GM12891 (cell line): ENCODE data around the gene HOMER3.
"Not testable (repeated sequence)": the region's sequence is repeated elsewhere in the genome, so short reads cannot be mapped to it uniquely, and the experiment has no call there.

Experiments used
- DNase-seq: peaks from one replicate; pipeline ENCODE4 v3.0.0; 2011; ENCODE audit warnings: low spot score; ENCODE audit not compliant: insufficient read length
- FAIRE-seq: peaks from 2 replicates; lab custom pipeline; 2011; peaks lifted over from hg19 to GRCh38; lab: Jason Lieb, UNC
- PAX5 ChIP-seq: IDR thresholded peaks from 2 replicates; pipeline ENCODE4 v1.6.1; 2011; ENCODE audit warnings: low read length, moderate library complexity, mild to moderate bottlenecking; ENCODE audit not compliant: insufficient read depth, severe bottlenecking
- POLR2A ChIP-seq: IDR thresholded peaks from 2 replicates; pipeline ENCODE4 v1.6.1; 2011; ENCODE audit warnings: low read depth, low read length, control low read depth
- POLR2AphosphoS5 ChIP-seq: IDR thresholded peaks from 2 replicates; pipeline ENCODE4 v1.6.1; 2011; ENCODE audit warnings: low read depth, low read length, control low read depth
- POU2F2 ChIP-seq: IDR thresholded peaks from 2 replicates; pipeline ENCODE4 v1.6.1; 2011; ENCODE audit warnings: low read depth, mild to moderate bottlenecking, control low read depth, low read length, moderate library complexity
- SPI1 ChIP-seq: IDR thresholded peaks from 2 replicates; pipeline ENCODE4 v1.6.1; 2011; ENCODE audit warnings: low read depth, low read length, control low read depth
- TAF1 ChIP-seq: IDR thresholded peaks from 2 replicates; pipeline ENCODE4 v1.6.1; 2011; ENCODE audit warnings: low read depth, low read length, control low read depth

The HOMER3 gene

DNA sequence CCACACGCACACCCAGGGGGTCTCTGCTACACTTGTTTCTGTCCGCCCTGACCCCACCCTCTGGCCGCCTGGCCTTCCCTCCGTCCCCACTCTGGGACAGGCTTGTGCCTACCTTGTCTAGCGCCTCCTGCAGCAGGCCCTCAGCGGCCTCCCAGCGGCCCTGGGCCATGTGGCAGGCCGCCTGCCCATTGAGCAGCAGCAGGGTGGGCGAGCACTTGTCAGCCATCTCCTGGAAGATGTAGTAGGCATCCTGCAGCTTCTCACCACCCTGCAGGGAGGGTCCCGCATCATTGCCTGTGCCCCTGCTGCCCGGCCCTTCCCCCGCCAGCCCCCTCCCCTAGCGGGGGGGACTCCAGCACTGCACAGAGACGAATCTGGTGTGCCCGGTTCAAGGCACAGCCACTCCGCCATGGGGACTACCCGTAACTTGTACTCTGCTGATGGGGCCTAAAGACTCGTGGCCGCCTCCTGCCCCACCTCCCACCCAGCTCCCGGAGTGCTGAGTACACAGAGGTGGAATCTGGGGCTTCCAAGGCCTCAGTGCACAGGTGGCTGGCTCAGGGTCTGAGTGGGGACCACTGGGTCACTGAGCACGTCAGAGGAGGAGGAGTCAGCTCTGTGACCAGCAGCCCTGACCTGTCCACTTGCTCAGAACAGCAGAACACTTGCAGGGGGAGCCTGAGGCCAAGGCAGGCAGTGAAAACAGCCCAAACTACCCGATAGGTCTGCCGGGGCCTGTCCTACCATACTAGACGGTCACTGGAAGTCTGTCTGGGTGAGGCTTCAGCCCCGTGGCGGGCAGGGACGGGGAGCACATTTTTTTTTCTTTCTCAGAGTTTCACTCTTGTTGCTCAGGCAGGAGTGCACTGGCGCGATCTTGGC is 37.6 kb downstream of the HOMER3 start:
- no peak for DNase-seq
- FAIRE-seq: no peak
- TF ChIP-seq POLR2AphosphoS5 (0 out of 2 replicates have a peak, but pooled peaks have one; percentile 28), SPI1 (no peak)

DNA sequence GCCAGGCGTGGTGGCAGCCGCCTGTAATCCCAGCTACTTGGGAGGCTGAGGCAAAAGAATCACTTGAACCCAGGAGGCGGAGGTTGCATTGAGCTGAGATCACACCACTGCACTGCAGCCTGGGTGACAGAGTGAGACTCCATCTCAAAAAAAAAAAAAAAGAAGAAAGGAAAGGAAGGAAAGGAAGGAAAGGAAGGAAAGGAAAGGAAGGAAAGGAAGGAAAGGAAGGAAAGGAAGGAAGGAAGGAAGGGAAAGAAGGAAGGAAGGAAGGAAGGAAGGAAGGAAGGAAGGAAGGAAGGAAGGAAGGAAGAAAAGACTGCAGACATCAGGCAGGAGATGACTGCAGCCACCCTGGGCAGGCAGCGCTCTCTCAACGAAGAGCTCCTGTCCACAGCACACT is 38.5 kb downstream of the HOMER3 start:
- FAIRE-seq: not testable (repeated sequence)

DNA sequence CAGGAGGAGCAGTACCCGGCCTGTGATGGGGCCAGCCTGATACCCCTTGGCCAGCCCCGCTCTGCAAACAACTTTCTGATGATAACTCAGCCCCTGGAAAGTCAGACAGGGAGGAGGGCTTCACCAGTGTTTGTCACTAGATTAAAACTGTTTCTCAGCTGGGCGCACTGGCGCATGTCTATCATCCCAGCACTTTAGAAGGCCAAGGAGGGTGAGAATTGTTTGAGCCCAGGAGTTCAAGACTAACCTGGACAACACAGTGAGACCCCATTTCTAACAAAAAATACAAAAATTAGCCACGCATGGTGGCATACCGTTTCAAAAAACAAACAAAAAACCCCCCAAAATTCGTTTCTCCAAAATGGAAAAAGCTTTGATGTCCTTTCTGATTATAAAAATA is 39.5 kb downstream of the HOMER3 start:
- TF ChIP-seq TAF1: no peak
- TF ChIP-seq POLR2AphosphoS5: no peak
- TF ChIP-seq PAX5: no peak
- TF ChIP-seq SPI1: no peak
- FAIRE-seq (no peak), DNase-seq (no peak)

More for the DNA sequence above, 38.5 kb downstream of the HOMER3 start:
- not testable (repeated sequence) for DNase-seq

DNA sequence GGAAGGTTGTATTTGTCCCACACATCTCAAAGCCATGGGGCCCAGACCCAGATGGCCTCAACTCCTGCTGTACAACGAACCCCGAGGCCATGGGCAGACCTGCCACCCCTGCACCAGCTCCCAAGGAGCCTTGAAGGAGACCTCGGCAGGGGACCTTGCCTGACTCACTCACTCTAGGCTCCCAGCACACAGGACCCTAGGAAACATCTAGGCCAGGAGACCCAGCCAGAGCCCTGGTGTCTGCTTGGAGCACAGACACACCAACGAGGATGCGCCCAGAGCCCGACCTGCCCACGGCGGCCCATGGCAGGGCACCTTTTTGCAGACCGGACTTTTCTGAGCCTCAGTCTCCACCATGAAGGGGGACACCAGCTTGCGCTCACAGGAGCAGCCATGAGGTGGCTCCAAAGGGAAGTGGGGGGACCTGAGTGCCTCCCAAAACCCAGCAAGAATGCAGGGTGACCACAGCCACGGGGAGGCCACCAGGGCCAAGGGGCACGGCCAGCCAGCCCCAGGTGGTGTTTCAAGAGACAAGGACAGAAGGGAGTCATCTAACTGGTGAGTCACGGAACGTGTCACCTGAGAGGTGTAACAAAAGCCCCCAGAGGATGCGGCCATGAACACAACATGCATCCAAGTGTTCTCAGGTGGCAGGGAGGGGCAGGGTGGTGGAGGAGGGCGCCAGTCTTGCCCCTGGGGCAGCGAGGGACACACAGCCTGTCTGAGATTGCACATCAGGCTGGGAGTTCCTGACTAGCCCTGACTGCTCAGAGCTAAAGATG is 40.1 kb downstream of the HOMER3 start:
- DNase-seq (no peak), FAIRE-seq (no peak)
- TF ChIP-seq SPI1: no peak

DNA sequence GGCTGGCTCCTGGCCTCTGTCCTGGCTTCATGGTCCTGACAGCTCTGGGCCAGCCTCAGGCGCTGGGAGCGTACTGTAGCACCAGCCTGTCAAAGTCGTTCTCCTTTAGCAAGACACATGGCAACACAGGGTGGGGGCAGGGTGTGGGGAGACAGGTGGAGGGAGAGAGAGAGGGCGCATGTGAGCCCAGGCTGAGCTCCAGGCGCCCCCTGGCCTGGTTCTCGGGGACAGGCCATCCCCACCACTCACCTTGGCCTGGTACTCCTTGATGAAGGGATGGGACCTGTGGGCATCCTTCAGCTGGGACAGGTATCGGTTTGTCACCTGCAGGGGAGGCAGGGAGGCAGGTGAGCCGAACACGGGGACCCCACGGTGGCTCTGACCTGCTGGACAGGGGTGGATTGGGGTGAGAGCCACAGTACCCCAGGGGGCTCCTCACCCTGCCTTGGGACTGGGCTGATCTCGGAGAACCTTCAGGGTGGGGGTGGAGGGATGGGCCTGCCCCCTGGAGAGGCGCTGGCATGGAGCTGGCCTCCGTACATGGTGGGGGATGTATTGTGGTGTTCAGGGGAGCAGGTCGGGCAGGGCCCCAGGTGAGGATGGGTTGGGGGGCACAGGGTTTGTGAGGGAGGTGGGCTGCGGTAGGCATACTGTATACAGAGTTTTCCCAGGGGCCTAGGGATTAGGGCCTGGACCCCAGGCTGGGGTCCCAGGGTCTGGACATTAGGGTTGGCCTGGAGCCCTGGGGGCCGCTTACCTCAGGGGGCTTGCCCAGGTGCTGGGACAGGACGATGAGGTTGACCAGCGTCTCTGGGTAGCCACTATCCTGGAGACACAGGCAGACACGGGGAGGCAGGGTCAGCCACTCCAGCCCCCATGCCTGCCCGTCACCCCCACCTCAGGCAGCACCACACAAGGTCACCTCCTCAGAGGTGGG is 41.1 kb downstream of the HOMER3 start:
- FAIRE-seq (no peak), DNase-seq (no peak)
- TF ChIP-seq TAF1 (no peak), PAX5 (no peak), SPI1 (no peak)

DNA sequence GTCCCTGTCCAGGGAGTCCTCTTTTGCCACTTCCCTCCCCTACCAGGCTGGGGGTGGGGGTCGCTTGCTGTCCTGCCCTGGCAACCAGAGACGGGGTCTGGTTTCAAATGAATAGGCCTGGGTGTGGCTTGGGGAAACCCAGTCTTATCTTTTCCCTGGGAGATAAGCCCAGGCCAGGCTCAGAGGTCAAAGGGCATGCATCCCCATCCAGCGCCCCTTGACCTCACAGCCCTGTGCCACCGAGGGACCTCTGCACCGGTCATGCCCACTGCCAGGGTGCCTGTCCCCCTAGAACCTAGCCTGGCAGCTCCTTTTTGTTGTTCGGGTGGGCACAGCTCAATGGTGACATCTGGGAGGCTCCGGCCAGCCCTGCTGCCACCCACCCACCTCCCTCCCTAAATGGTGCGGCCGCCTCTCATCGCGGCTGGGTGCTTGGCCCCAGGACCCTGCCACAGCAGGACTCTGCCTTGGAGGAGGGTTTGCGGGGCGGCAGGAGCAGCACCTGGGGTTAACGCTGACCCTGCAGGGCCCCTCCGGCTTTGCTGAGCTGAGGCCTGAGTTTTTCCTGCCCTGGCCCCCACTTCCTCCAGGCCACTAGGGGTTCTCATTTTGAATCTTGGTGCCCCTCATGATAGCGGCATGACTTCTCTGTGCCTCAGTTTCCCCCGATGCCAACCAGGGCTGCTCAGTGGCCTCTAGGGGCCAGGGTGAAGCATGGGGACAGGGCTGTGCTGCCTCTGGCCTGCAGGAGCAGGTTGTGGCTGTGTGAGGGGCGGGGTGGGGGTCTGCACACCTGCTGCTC is 42.2 kb downstream of the HOMER3 start:
- FAIRE-seq (no peak), DNase-seq (no peak)
- peak; percentile 52; the same call in 1 of the 2 replicates for TF ChIP-seq POLR2AphosphoS5
- TF ChIP-seq PAX5: no peak

DNA sequence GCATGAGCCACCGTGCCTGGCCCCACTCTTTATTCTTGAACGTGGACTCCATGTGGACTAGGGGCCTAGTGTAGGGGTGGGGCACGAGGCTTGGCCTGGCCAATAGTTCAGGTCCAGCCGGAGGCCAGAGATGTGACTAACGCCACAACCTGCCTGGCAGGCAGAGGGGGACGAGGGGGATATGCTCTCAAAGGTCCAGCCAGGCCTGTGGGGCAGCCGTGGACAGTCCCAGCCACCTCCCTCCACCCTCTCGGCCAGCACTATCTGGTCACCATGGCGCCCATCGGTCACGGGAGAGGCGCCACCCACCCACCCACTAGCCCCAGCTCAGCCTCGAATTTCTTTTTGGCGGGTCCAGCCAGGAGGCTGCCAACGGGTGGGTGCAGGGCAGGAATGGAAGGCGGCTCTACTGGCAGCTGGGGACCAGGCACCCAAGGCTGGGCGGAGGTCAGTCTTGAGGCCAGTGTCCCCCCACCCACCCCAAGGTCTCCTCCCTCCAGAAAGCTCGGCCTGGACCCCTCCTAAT is 42.9 kb downstream of the HOMER3 start:
- DNase-seq (no peak), FAIRE-seq (no peak)
- TF ChIP-seq POLR2AphosphoS5 (no peak), PAX5 (no peak), SPI1 (no peak), TAF1 (no peak), POLR2A (no peak), POU2F2 (no peak)

DNA sequence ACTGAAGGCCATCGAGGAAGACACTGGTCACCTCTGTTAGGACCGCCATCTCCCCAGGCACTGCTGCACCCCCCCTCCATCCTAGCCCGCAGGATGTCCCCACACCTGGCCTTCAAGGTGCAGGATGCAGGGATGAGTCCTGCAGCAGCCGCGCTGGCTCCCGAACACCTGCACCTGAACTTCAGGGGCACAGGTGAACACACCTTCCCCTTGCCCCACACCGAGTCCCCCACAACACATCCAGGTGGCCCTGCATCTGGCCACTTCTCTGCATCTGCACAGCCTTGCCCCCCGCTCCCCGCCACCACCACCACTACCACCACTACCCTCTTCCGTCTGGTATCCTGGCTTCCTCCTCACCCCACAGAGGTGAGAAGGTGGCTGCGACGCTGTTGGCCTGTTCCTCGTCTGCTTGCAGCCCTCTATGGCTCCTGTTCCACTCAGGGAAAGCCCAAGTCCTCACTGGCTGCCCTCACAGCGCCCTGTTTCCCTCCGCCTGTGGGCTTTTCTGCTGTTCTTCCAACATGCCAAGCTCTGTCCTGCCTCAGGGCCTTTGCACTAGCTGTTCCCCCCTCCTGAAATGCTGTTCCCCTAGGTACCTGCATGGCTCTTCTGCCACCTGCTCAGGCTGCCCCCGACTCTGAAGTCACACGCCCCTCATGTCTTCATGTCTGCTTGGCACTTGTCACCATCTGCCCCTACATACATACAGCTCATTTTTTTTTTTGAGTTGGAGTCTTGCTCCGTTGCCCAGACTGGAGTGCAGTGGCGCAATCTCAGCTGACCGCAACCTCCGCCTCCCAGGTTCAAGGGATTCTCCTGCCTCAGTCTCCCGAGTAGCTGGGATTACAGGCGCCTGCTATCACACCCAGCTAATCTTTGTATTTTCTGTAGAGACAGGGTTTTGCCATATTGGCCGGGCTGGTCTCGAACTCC is 43.7 kb downstream of the HOMER3 start:
- DNase-seq (no peak), FAIRE-seq (no peak)
- TF ChIP-seq TAF1 (no peak), SPI1 (no peak), POLR2A (no peak), PAX5 (no peak), POU2F2 (no peak), POLR2AphosphoS5 (no peak)

DNA sequence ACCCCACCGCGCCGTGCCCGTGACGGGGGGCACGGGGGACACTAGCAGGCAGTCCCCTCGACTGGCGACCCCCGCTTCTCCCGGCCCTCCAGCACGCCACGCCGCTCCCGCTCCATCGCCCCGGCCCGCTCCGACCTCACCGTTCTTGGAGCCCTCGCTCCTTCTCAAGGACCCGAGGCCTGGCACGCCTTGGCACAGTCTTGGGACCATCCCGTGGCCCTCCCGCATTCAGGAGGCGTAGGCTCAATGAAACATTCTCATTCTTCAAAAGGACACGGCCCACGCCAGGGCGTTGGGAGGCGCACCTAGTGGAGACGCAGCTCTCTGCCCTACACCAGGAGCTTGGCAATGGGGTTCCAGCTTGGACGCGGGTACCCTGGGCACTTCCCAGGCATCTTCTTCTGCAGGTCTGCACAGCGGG is 44.6 kb downstream of the HOMER3 start:
- FAIRE-seq (no peak), DNase-seq (no peak)
- TF ChIP-seq POU2F2 (no peak), POLR2A (no peak), TAF1 (no peak), SPI1 (no peak), POLR2AphosphoS5 (no peak), PAX5 (no peak)
